Panc1 (cell line): ENCODE measurements around the gene FBP2. TPM values are rescaled to one million over a fixed set of nuclear protein-coding genes. Genes with fewer than 3 reads are reported as not detected.
"Not testable (repeated sequence)": the region's sequence is repeated elsewhere in the genome, so short reads cannot be mapped to it uniquely, and the experiment has no call there.

Source experiments
- ATAC-seq: fragments of 200-7000 bp; cut with Tn5 transposase; 2 replicates; pipeline ENCODE4 v1.9.1; 2020; ENCODE audit warnings: mild to moderate bottlenecking, moderate library complexity
- BruUV-seq: library from RNA; stranded (reverse); fragments of 400-500 nt; replicated peaks from 2 replicates; lab custom pipeline; 2021; lab: Mats Ljungman, UMichigan
- CTCF ChIA-PET: fragments of 300-600 bp; sonication (Branson Sonifier 250); formaldehyde crosslinking; loops from one replicate; lab custom pipeline; 2022; ENCODE audit warnings: antibody characterized with exemption; lab: Charles Lee
- POLR2A ChIA-PET: fragments of 300-600 bp; sonication (Branson Sonifier 250); formaldehyde crosslinking; loops from one replicate; lab custom pipeline; 2022; ENCODE audit warnings: antibody characterized with exemption; lab: Charles Lee
- DNase-seq: peaks from one replicate; pipeline ENCODE4 v3.0.0-alpha.2; 2010; ENCODE audit warnings: low read depth, low spot score
- H3K27ac ChIP-seq: 2 replicates; pipeline ENCODE4 v1.5.1; 2011; ENCODE audit warnings: mild to moderate bottlenecking, low read length, inconsistent platforms
- H3K27me3 ChIP-seq: fragments of 200-500 bp; sonication (Bioruptor generic); 2 replicates; pipeline ENCODE4 v1.6.0; 2014; ENCODE audit warnings: low read length, inconsistent platforms; ENCODE audit not compliant: control insufficient read depth, insufficient read depth
- H3K36me3 ChIP-seq: fragments of 200-500 bp; sonication (Bioruptor generic); 2 replicates; pipeline ENCODE4 v1.5.1; 2014; ENCODE audit warnings: inconsistent platforms, mild to moderate bottlenecking, low read length, moderate library complexity; ENCODE audit not compliant: control insufficient read depth, insufficient read depth
- H3K4me1 ChIP-seq: 2 replicates; pipeline ENCODE4 v1.5.1; 2011; ENCODE audit warnings: inconsistent platforms, mild to moderate bottlenecking, low read length, moderate library complexity; ENCODE audit not compliant: control insufficient read depth, insufficient read depth
- H3K4me3 ChIP-seq, 2 experiments: 2 replicates each; pipeline ENCODE4 v1.5.1; 2011 to 2012; ENCODE audit warnings: low read depth in 2 of 2, low read length in 2 of 2, mild to moderate bottlenecking in 2 of 2, inconsistent platforms in 1 of 2, moderate library complexity in 1 of 2
- H3K9me3 ChIP-seq: fragments of 200-500 bp; sonication (Bioruptor generic); 2 replicates; pipeline ENCODE4 v1.5.1; 2014; ENCODE audit warnings: low read depth, mild to moderate bottlenecking, inconsistent platforms, low read length, moderate library complexity; ENCODE audit not compliant: control insufficient read depth, insufficient read depth
- POLR2AphosphoS5 ChIP-seq: IDR thresholded peaks from 2 replicates; pipeline ENCODE4 v1.6.1; 2012; ENCODE audit warnings: mild to moderate bottlenecking, low read depth, low read length, moderate library complexity
- REST ChIP-seq, 2 experiments: IDR thresholded peaks; 2 replicates each; pipeline ENCODE4 v1.6.1; 2011 to 2012; ENCODE audit warnings: low read depth in 2 of 2, control low read depth in 1 of 2, low read length in 1 of 2, mild to moderate bottlenecking in 1 of 2, moderate library complexity in 1 of 2; ENCODE audit not compliant: insufficient read depth in 1 of 2
- SIN3A ChIP-seq: IDR thresholded peaks from 2 replicates; pipeline ENCODE4 v1.6.1; 2012; ENCODE audit warnings: low read depth, mild to moderate bottlenecking, low read length, moderate library complexity, borderline replicate concordance; ENCODE audit not compliant: insufficient read depth
- TCF7L2 ChIP-seq: IDR thresholded peaks from 2 replicates; pipeline ENCODE4 v1.6.1; 2011; ENCODE audit warnings: mild to moderate bottlenecking, low read depth, low read length, inconsistent platforms
- in situ Hi-C: cut with HindIII; loops from 2 replicates; pipeline ENCODE4 v1.10.0; 2016; ENCODE audit warnings: low sequenced_read_pairs, low pct_unique_long_range_greater_than_20kb
- intact Hi-C: fragments of 100-400 bp; cut with micrococcal nuclease; formaldehyde crosslinking; loops from one replicate; pipeline ENCODE4 v1.10.0; 2022; ENCODE audit not compliant: unreplicated experiment
- total RNA-seq: library from RNA; stranded (reverse); gene quantifications from one replicate; pipeline ENCODE4 v1.2.1, GENCODE V29; 2021; ENCODE audit not compliant: unreplicated experiment
- TF ChIP-seq, protein P1 (sequence below): fragments of 450-650 bp; IDR thresholded peaks from 2 replicates; pipeline ENCODE4 v1.5.1; 2017; ENCODE audit warnings: mild to moderate bottlenecking

Gene FBP2
- total RNA-seq, 1 experiment from 2014 or later = not detected

GRCh38 chr9:94591876-94592275 lies 1.7 kb downstream of the FBP2 start:
- H3K4me1 ChIP-seq = no peaks in the 10 kb centered on the region
- no peak for DNase-seq
- intact Hi-C loops (no loop called here), in situ Hi-C loops (no loop called here)
- POLR2A ChIA-PET = no interaction called here
- no peaks in the 10 kb centered on the region for H3K27me3 ChIP-seq
- no peak overlapping the region for H3K4me3 ChIP-seq
- no peaks in the 10 kb centered on the region for H3K36me3 ChIP-seq
- TF ChIP-seq POLR2AphosphoS5 (no peak), SIN3A (no peak), REST (IDR thresholded peaks at IDR 0.05; ENCODE audit: insufficient read depth in 1 of 2, low read depth in 2 of 2, low read length in 1 of 2) (no peak), TCF7L2 (no peak)
- TF ChIP-seq, protein P1, sequence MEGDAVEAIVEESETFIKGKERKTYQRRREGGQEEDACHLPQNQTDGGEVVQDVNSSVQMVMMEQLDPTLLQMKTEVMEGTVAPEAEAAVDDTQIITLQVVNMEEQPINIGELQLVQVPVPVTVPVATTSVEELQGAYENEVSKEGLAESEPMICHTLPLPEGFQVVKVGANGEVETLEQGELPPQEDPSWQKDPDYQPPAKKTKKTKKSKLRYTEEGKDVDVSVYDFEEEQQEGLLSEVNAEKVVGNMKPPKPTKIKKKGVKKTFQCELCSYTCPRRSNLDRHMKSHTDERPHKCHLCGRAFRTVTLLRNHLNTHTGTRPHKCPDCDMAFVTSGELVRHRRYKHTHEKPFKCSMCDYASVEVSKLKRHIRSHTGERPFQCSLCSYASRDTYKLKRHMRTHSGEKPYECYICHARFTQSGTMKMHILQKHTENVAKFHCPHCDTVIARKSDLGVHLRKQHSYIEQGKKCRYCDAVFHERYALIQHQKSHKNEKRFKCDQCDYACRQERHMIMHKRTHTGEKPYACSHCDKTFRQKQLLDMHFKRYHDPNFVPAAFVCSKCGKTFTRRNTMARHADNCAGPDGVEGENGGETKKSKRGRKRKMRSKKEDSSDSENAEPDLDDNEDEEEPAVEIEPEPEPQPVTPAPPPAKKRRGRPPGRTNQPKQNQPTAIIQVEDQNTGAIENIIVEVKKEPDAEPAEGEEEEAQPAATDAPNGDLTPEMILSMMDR = no peak
- no TSS peak for BruUV-seq
- no peak for ATAC-seq
- no peak overlapping the region for H3K27ac ChIP-seq
- CTCF ChIA-PET = no interaction called here
- no peaks in the 10 kb centered on the region for H3K9me3 ChIP-seq

GRCh38 chr9:94591046-94591545 lies 2.5 kb downstream of the FBP2 start:
- ATAC-seq, H3K27ac ChIP-seq, BruUV-seq, in situ Hi-C loops, H3K4me1 ChIP-seq, CTCF ChIA-PET, H3K36me3 ChIP-seq, H3K27me3 ChIP-seq, POLR2A ChIA-PET, H3K4me3 ChIP-seq, H3K9me3 ChIP-seq, intact Hi-C loops, DNase-seq: not testable (repeated sequence)

- in situ Hi-C loops (no loop called here), intact Hi-C loops (no loop called here)
- ChIA-PET POLR2A (no interaction called here), CTCF (no interaction called here)
- ATAC-seq = no peak
- H3K27me3 ChIP-seq = no peaks in the 10 kb centered on the region
- no peaks in the 10 kb centered on the region for H3K36me3 ChIP-seq
- no peak for DNase-seq
- no peaks in the 10 kb centered on the region for H3K4me1 ChIP-seq
- TF ChIP-seq REST (IDR thresholded peaks at IDR 0.05; ENCODE audit: insufficient read depth in 1 of 2, low read depth in 2 of 2, low read length in 1 of 2) (no peak), TCF7L2 (no peak), SIN3A (no peak), POLR2AphosphoS5 (no peak)
- TF ChIP-seq, protein P1 = no peak
- H3K4me3 ChIP-seq = no peak overlapping the region
- H3K9me3 ChIP-seq = no peaks in the 10 kb centered on the region
- H3K27ac ChIP-seq = no peak overlapping the region
- no TSS peak for BruUV-seq
These were observed 4.9 kb downstream of the FBP2 start for GRCh38 chr9:94588681-94589080.
